ENCODE measurements around the gene SYT8.

The SYT8 gene

DNA sequence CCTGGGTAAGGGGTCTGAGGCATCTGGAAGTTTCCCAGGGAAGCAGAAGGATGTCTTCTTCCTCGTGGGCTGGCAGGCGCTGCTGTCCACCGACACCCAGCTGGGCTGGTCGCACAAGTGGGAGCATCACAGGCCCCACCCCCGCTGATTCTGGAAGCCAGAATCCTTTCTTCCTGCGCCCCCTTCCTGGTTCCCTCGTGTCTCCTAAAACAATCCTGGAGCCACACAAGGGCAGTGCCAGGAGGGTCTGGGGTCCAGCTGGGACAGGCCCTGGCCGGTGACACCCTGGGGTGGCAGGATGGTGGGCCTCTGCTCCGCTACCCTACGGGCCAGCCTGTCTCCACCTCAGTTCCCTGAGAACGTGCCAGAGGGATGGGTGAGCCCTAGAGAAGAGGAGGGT is 22.3 kb downstream of the SYT8 start:
- Histone ChIP-seq H3K9me3 (ENCODE audit: control insufficient read depth, insufficient read depth, low read length) (no peaks in the 10 kb centered on the region), H3K79me2 (ENCODE audit: control insufficient read depth, low read length) (peaks cover 94% of the 10 kb centered on the region), H3K4me1 (ENCODE audit: control insufficient read depth, low read length) (peaks cover 25% of the 10 kb centered on the region), H3K27ac (ENCODE audit: low read depth, low read length) (no peak overlapping the region), H3K4me2 (ENCODE audit: low read length) (no peak overlapping the region), H4K20me1 (ENCODE audit: control insufficient read depth, insufficient read depth, low read depth, low read length) (peaks cover 21% of the 10 kb centered on the region), H3K4me3 (ENCODE audit: low read length) (no peak overlapping the region), H3K9me2 (replicated peaks; ENCODE audit: control insufficient read depth, low read length) (no peaks in the 10 kb centered on the region), H3K27me3 (ENCODE audit: control insufficient read depth, low read length) (no peaks in the 10 kb centered on the region), H3F3A (ENCODE audit: control insufficient read depth, insufficient read depth) (0 out of 2 replicates have a peak, but pooled peaks cover 2% of the 10 kb centered on the region), H3K36me3 (ENCODE audit: control insufficient read depth, low read length) (peaks cover 40% of the 10 kb centered on the region)
- TF ChIP-seq EZH2phosphoT487 (IDR thresholded peaks at IDR 0.05; ENCODE audit: borderline replicate concordance, low read length), result no peak
- TF ChIP-seq, protein P1, sequence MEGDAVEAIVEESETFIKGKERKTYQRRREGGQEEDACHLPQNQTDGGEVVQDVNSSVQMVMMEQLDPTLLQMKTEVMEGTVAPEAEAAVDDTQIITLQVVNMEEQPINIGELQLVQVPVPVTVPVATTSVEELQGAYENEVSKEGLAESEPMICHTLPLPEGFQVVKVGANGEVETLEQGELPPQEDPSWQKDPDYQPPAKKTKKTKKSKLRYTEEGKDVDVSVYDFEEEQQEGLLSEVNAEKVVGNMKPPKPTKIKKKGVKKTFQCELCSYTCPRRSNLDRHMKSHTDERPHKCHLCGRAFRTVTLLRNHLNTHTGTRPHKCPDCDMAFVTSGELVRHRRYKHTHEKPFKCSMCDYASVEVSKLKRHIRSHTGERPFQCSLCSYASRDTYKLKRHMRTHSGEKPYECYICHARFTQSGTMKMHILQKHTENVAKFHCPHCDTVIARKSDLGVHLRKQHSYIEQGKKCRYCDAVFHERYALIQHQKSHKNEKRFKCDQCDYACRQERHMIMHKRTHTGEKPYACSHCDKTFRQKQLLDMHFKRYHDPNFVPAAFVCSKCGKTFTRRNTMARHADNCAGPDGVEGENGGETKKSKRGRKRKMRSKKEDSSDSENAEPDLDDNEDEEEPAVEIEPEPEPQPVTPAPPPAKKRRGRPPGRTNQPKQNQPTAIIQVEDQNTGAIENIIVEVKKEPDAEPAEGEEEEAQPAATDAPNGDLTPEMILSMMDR (IDR thresholded peaks at IDR 0.05; ENCODE audit: low read depth, low read length, poor library complexity, severe bottlenecking), result no peak

DNA sequence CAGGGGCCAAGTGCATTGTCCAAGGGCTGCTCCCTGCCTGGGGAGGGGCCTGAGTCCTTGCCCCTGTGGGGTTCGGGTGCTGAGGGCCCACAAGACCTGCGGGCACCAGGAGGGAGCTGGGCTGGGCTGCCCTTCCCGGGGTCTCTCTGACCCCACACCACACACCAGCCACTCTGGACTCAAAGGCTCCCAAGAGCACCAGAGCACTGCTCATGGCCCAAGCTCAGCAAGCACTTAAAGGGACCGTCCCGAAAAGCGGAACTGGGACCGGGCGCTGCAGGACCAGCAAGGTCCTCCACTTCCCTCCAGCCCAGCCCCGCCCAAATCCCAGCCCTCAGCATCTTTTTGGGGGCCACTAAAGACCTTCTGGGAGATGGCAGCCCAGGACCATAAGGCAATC is 23.4 kb downstream of the SYT8 start:
- no peak overlapping the region for H3K4me3 ChIP-seq (ENCODE audit: low read length)

DNA sequence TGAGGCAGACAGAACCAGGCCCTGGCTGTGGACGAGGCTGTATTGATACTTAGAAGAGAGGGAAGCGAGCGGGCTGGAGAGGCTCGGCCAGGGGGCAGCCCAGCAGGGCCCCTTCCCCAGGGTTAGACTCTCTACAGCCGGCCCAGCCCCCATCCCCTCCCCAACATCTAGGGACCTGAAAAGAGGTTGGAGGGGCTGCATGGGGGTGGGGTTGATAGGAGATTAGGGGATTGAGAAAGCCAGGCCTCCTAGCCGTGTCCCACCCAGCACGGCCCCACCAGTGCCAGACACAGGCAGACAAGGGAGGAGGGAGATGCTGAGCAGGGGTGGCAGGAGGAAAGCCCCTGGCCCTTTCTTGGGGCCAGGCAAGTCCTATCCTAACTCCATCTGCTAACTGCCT is 23.8 kb downstream of the SYT8 start:
- H4K20me1 ChIP-seq (ENCODE audit: control insufficient read depth, insufficient read depth, low read depth, low read length), result peaks cover 23% of the 10 kb centered on the region
- no peak for TF ChIP-seq EZH2phosphoT487 (IDR thresholded peaks at IDR 0.05; ENCODE audit: borderline replicate concordance, low read length)
- TF ChIP-seq, protein P1 (IDR thresholded peaks at IDR 0.05; ENCODE audit: low read depth, low read length, poor library complexity, severe bottlenecking), result no peak
- no peaks in the 10 kb centered on the region for H3K9me3 ChIP-seq (ENCODE audit: control insufficient read depth, insufficient read depth, low read length)
- H3K4me2 ChIP-seq (ENCODE audit: low read length), result no peak overlapping the region
- no peak overlapping the region for H3K27ac ChIP-seq (ENCODE audit: low read depth, low read length)
- H3K79me2 ChIP-seq (ENCODE audit: control insufficient read depth, low read length), result peaks cover 96% of the 10 kb centered on the region
- H3K4me1 ChIP-seq (ENCODE audit: control insufficient read depth, low read length), result peaks cover 15% of the 10 kb centered on the region
- peaks cover 42% of the 10 kb centered on the region for H3K36me3 ChIP-seq (ENCODE audit: control insufficient read depth, low read length)
- no peaks in the 10 kb centered on the region for H3K27me3 ChIP-seq (ENCODE audit: control insufficient read depth, low read length)
- no peak overlapping the region for H3K4me3 ChIP-seq (ENCODE audit: low read length)
- H3F3A ChIP-seq (ENCODE audit: control insufficient read depth, insufficient read depth), result no peaks in the 10 kb centered on the region
- no peaks in the 10 kb centered on the region for H3K9me2 ChIP-seq (replicated peaks; ENCODE audit: control insufficient read depth, low read length)

More for the DNA sequence above, 23.4 kb downstream of the SYT8 start:
- Histone ChIP-seq H3K27ac (ENCODE audit: low read depth, low read length) (no peak overlapping the region), H3K9me2 (replicated peaks; ENCODE audit: control insufficient read depth, low read length) (no peaks in the 10 kb centered on the region), H3F3A (ENCODE audit: control insufficient read depth, insufficient read depth) (no peaks in the 10 kb centered on the region), H4K20me1 (ENCODE audit: control insufficient read depth, insufficient read depth, low read depth, low read length) (peaks cover 21% of the 10 kb centered on the region), H3K36me3 (ENCODE audit: control insufficient read depth, low read length) (peaks cover 42% of the 10 kb centered on the region), H3K9me3 (ENCODE audit: control insufficient read depth, insufficient read depth, low read length) (no peaks in the 10 kb centered on the region), H3K4me2 (ENCODE audit: low read length) (no peak overlapping the region), H3K79me2 (ENCODE audit: control insufficient read depth, low read length) (peaks cover 96% of the 10 kb centered on the region), H3K4me1 (ENCODE audit: control insufficient read depth, low read length) (peaks cover 15% of the 10 kb centered on the region), H3K27me3 (ENCODE audit: control insufficient read depth, low read length) (no peaks in the 10 kb centered on the region)
- no peak for TF ChIP-seq EZH2phosphoT487 (IDR thresholded peaks at IDR 0.05; ENCODE audit: borderline replicate concordance, low read length)
- TF ChIP-seq, protein P1 (IDR thresholded peaks at IDR 0.05; ENCODE audit: low read depth, low read length, poor library complexity, severe bottlenecking), result no peak

All from DOHH2 (cell line).